Kidney epithelial cell (primary cell): ENCODE results near the gene OR2J1. TPM values are rescaled to one million over a fixed set of nuclear protein-coding genes. Genes with fewer than 3 reads are reported as not detected.
"Not testable (repeated sequence)": the region's sequence is repeated elsewhere in the genome, so short reads cannot be mapped to it uniquely, and the experiment has no call there.

Source experiments
- DNase-seq: peaks from one replicate; pipeline ENCODE4 v3.0.0-alpha.2; 2010; ENCODE audit warnings: low read depth
- H3K27me3 ChIP-seq: 2 replicates; pipeline ENCODE4 v1.6.0; 2011; ENCODE audit warnings: low read length; ENCODE audit not compliant: control insufficient read depth, insufficient read depth
- H3K36me3 ChIP-seq: 2 replicates; pipeline ENCODE4 v1.5.1; 2011; ENCODE audit warnings: low read length; ENCODE audit not compliant: control insufficient read depth, insufficient read depth
- H3K4me3 ChIP-seq: 2 replicates; pipeline ENCODE4 v1.5.1; 2011; ENCODE audit warnings: low read depth, mild to moderate bottlenecking, control low read depth, low read length
- CTCF ChIP-seq: IDR thresholded peaks from 2 replicates; pipeline ENCODE4 v1.5.1; 2011; ENCODE audit warnings: mild to moderate bottlenecking, moderate library complexity, low read length, control low read depth, inconsistent platforms; ENCODE audit not compliant: insufficient read depth, poor library complexity, severe bottlenecking
- total RNA-seq: library from RNA; depleted of rRNA; stranded (reverse); fragments of >200 nt; gene quantifications from 2 replicates; pipeline ENCODE4 v1.2.3, GENCODE V29; 2015

The OR2J1 gene
- total RNA-seq, 1 donor from 2014 or later = not detected

- no peak for DNase-seq
- Histone ChIP-seq H3K4me3 (no peak within 1 kb of the TSS), H3K36me3 (no peaks in the 10 kb centered on the region), H3K27me3 (no peaks in the 10 kb centered on the region)
- TF ChIP-seq CTCF = no peak
These were observed 12.1 kb upstream of the OR2J1 start, which contains the start of gene OR2B3 for GRCh38 chr6:29087213-29087612. Gene OR2B3 (minus strand): TSS chr6:29087313. CDS start chr6:29087248, 65 bp downstream.

GRCh38 chr6:29092957-29093356 is 6.3 kb upstream of the OR2J1 start:
- TF ChIP-seq CTCF = no peak
- DNase-seq = no peak
- Histone ChIP-seq H3K36me3 (no peaks in the 10 kb centered on the region), H3K27me3 (no peaks in the 10 kb centered on the region), H3K4me3 (no peak overlapping the region)

- DNase-seq = no peak
- Histone ChIP-seq H3K27me3 (no peaks in the 10 kb centered on the region), H3K4me3 (no peak overlapping the region), H3K36me3 (no peaks in the 10 kb centered on the region)
- TF ChIP-seq CTCF = no peak
These were observed 1.5 kb upstream of the OR2J1 start for GRCh38 chr6:29097803-29098202.

- TF ChIP-seq CTCF = no peak
- H3K36me3 ChIP-seq = no peaks in the 10 kb centered on the region
- no peak within 1 kb of the TSS for H3K4me3 ChIP-seq
These were observed 8.5 kb downstream of the OR2J1 start, which contains the start of gene OR2J3 for GRCh38 chr6:29107758-29108157. Gene OR2J3 (plus strand): TSS chr6:29108058. CDS start chr6:29111891, 3,833 bp downstream.

GRCh38 chr6:29112135-29112534 is 12.8 kb downstream of the OR2J1 start:
- no peak for DNase-seq
- Histone ChIP-seq H3K36me3 (no peaks in the 10 kb centered on the region), H3K4me3 (no peak overlapping the region), H3K27me3 (no peaks in the 10 kb centered on the region)
- no peak for TF ChIP-seq CTCF

More at GRCh38 chr6:29107758-29108157, 8.5 kb downstream of the OR2J1 start, which contains the start of gene OR2J3:
- no peak for DNase-seq
- H3K27me3 ChIP-seq = no peaks in the 10 kb centered on the region

- not testable (repeated sequence) for H3K36me3 ChIP-seq, H3K27me3 ChIP-seq, DNase-seq, H3K4me3 ChIP-seq
These were observed 15.7 kb downstream of the OR2J1 start for GRCh38 chr6:29114964-29115363.
